ENCODE measurements around the gene ZFYVE16. TPM values are rescaled to one million over a fixed set of nuclear protein-coding genes. Genes with fewer than 3 reads are reported as not detected.

Gene ZFYVE16
- total and polyA plus RNA-seq, 2 of the 13 experiments (the other 11 are each of a cell fraction or from before 2014, with no cell fraction given): 9.3 to 33.3 TPM

GRCh38 chr5:80417973-80418372 lies 10.1 kb downstream of the ZFYVE16 start (continued):
- TF ChIP-seq BATF2 (CRISPR knock-in tag; IDR thresholded peaks at IDR 0.05) (no peak), YY1 (IDR thresholded peaks at IDR 0.05; ENCODE audit: insufficient read depth, insufficient replicate concordance, low read depth, low read length) (no peak), SRSF4 (IDR thresholded peaks at IDR 0.05; ENCODE audit: low read depth, low read length, poor library complexity, severe bottlenecking) (no peak), ZNF547 (CRISPR knock-in tag; IDR thresholded peaks at IDR 0.05) (no peak)
- TF ChIP-seq, protein P1, sequence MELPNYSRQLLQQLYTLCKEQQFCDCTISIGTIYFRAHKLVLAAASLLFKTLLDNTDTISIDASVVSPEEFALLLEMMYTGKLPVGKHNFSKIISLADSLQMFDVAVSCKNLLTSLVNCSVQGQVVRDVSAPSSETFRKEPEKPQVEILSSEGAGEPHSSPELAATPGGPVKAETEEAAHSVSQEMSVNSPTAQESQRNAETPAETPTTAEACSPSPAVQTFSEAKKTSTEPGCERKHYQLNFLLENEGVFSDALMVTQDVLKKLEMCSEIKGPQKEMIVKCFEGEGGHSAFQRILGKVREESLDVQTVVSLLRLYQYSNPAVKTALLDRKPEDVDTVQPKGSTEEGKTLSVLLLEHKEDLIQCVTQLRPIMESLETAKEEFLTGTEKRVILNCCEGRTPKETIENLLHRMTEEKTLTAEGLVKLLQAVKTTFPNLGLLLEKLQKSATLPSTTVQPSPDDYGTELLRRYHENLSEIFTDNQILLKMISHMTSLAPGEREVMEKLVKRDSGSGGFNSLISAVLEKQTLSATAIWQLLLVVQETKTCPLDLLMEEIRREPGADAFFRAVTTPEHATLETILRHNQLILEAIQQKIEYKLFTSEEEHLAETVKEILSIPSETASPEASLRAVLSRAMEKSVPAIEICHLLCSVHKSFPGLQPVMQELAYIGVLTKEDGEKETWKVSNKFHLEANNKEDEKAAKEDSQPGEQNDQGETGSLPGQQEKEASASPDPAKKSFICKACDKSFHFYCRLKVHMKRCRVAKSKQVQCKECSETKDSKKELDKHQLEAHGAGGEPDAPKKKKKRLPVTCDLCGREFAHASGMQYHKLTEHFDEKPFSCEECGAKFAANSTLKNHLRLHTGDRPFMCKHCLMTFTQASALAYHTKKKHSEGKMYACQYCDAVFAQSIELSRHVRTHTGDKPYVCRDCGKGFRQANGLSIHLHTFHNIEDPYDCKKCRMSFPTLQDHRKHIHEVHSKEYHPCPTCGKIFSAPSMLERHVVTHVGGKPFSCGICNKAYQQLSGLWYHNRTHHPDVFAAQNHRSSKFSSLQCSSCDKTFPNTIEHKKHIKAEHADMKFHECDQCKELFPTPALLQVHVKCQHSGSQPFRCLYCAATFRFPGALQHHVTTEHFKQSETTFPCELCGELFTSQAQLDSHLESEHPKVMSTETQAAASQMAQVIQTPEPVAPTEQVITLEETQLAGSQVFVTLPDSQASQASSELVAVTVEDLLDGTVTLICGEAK (IDR thresholded peaks at IDR 0.05): no peak
- TF ChIP-seq, protein P1 (CRISPR knock-in tag; IDR thresholded peaks at IDR 0.05): no peak
